LNCAP (cell line): ENCODE data around the gene STIM1.

Experiments used
- CTCF ChIP-seq: fragments of 450-650 bp; IDR thresholded peaks from 2 replicates; pipeline ENCODE4 v1.5.1; 2017; ENCODE audit warnings: mild to moderate bottlenecking

The STIM1 gene

GRCh38 chr11:3816673-3817072 is 38.8 kb upstream of the STIM1 start:
- TF ChIP-seq CTCF: no peak

DNA sequence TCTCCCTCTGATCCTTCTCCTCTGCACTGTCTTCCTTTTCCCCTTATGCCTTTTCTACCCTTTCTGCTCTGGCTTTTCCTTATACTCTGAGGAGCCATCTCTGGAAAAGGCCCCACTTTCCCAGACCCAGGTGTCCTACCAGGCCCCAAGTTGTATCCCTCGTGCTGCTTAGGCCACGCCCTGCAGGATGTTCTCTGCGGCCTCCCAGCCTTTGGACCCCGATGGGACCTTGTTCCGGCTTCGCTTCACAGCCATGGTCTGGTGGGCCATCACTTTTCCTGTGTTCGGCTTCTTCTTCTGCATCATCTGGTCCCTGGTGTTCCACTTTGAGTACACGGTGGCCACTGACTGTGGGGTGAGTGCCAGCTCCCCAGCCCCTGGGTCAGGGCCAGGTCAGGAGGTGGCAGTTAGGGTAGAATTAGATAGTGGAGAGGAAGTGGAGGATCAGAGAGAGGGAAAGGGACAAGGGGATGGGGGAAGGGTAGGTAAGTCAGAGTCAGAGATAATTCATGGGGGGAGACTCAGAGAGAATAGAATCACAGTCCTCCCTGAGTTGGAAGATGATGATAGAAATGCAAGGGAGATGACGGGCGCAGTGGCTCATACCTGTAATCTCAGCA is 38.2 kb upstream of the STIM1 start:
- no peak for TF ChIP-seq CTCF

GRCh38 chr11:3820971-3821370 is 34.5 kb upstream of the STIM1 start:
- TF ChIP-seq CTCF: no peak

- no peak for TF ChIP-seq CTCF
Measured at GRCh38 chr11:3822312-3822711, 33.2 kb upstream of the STIM1 start.

DNA sequence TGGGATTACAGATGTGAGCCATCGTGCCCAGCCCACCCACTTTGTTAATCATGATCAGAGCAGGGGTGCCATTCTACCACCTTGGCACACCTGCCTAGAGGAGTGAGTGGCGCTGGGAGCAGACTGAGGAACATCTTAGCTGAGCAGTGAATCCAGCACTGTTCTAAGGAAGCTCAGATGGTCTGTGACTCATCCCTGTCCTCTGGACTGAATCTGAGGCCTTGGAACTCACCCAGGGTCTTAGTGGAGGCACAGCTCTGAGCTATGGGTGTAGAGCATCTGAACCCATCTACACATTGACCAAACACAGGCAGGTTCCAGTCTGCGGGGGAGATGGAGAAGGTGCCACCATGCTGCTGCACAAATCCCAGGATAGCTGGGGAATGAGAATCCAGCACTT is 32.2 kb upstream of the STIM1 start:
- TF ChIP-seq CTCF: no peak

GRCh38 chr11:3823762-3824506 is 31.5 kb upstream of the STIM1 start:
- no peak for TF ChIP-seq CTCF

DNA sequence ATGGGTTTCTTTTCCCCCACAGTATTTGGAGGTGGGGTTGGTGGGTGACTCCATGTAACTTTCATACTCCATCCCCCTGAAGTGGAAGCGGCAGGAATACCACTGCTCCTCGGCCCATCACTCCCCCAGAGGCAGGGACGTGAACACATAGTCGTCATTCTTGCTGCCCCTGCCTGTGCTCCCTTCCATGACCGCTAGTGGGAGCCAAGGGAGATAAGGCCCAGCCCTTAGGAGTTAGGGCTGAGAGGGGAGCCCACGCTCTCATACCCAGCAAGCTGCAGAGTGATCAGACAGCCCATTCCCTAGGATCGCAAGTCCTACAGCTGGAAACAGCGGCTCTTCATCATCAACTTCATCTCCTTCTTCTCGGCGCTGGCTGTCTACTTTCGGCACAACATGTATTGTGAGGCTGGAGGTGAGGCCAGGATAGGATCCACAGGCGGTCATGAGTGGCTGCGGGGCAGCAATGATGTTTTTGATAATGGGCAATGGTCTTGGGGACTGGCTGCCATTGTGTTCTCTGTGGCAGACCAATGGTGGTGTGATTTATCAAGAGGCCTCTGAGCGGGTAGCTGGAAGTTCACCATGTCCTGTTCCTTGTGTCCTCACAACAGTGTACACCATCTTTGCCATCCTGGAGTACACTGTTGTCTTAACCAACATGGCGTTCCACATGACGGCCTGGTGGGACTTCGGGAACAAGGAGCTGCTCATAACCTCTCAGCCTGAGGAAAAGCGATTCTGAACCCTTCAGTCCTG is 30.6 kb upstream of the STIM1 start:
- TF ChIP-seq CTCF: peak; percentile 62
